ENCODE results near the gene ATP6V0E1. TPM values are rescaled to one million over a fixed set of nuclear protein-coding genes. Genes with fewer than 3 reads are reported as not detected.

The ATP6V0E1 gene
- total and polyA plus RNA-seq, 11 donors, result 127 to 242 (median 204) TPM

DNA sequence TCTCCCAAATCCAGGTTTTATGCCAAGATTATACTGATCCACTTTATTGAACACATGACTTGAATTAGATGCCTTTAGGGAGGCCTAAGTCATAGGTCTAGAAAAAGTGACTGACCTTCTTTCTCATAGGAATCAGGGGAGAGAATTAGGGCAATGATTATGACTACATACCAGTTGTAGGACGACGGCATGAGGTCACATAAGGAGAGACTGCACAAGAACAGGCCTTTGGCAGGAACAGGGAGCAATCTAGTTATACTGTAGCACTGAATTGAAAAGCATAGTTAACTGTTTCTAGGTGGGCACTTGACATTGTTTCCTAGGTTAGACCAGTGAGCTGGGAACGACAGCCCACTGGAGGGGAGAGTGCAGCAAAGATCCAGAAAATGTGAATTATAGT, 95.3 kb downstream of the ATP6V0E1 start:
- Histone ChIP-seq H3K27me3 (no peaks in the 10 kb centered on the region), H3K36me3 (peaks cover 0 to 33% (median 23%) of the 10 kb centered on the region in 9 donors), H3K4me3 (no peak overlapping the region), H3K27ac (peak overlapping the region in 3 of 12 donors; percentile 0 to 48 (median 1)), H3K4me1 (peaks cover 0 to 37% (median 17%) of the 10 kb centered on the region in 12 donors), H3K9me3 (no peaks in the 10 kb centered on the region)
- intact Hi-C loops (cut with DNase I), result no loop called here
- TF ChIP-seq POLR2A (IDR thresholded peaks at IDR 0.05), result no peak
- TF ChIP-seq, protein P1, sequence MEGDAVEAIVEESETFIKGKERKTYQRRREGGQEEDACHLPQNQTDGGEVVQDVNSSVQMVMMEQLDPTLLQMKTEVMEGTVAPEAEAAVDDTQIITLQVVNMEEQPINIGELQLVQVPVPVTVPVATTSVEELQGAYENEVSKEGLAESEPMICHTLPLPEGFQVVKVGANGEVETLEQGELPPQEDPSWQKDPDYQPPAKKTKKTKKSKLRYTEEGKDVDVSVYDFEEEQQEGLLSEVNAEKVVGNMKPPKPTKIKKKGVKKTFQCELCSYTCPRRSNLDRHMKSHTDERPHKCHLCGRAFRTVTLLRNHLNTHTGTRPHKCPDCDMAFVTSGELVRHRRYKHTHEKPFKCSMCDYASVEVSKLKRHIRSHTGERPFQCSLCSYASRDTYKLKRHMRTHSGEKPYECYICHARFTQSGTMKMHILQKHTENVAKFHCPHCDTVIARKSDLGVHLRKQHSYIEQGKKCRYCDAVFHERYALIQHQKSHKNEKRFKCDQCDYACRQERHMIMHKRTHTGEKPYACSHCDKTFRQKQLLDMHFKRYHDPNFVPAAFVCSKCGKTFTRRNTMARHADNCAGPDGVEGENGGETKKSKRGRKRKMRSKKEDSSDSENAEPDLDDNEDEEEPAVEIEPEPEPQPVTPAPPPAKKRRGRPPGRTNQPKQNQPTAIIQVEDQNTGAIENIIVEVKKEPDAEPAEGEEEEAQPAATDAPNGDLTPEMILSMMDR (IDR thresholded peaks at IDR 0.05), result no peak
- DNase-seq (no peak), ATAC-seq (peak; percentile 80 to 88 (median 86))
- 40 to 50% (median 43%) methylated on average over 3 of the region's 3 CpGs for WGBS, 4 donors

Other genes with a start within 250 kb of the ATP6V0E1 start
- 100 to 1,000 TPM in 4 of 9 donors, 10 to 100 TPM in 5; 39.9 to 335 (median 78.2) TPM for gene DUSP1, start 212.6 kb upstream of the ATP6V0E1 start, total RNA-seq
- gene DUSP1, start 212.6 kb upstream of the ATP6V0E1 start, polyA plus RNA-seq, result 100 to 1,000 TPM in 1 of 2 donors, 10 to 100 TPM in 1; 24.3 to 116 TPM
- 100 to 1,000 TPM in 1 of 9 donors, 10 to 100 TPM in 8; 67.0 to 109 (median 84.9) TPM for gene ERGIC1, start 149.5 kb upstream of the ATP6V0E1 start, total RNA-seq
- 100 to 1,000 TPM in 1 of 2 donors, 10 to 100 TPM in 1; 66.6 to 115 TPM for gene ERGIC1, start 149.5 kb upstream of the ATP6V0E1 start, polyA plus RNA-seq
- gene RPL26L1, start 24.3 kb upstream of the ATP6V0E1 start, total RNA-seq, result 10 to 100 TPM; 19.8 to 36.7 (median 29.5) TPM
- 10 to 100 TPM; 50.3 to 79.5 TPM for gene RPL26L1, start 24.3 kb upstream of the ATP6V0E1 start, polyA plus RNA-seq
- 10 to 100 TPM; 13.5 to 47.7 (median 24.0) TPM for gene CREBRF, start 72.6 kb downstream of the ATP6V0E1 start, total RNA-seq
- 1 to 10 TPM; 2.7 to 7.0 TPM for gene CREBRF, start 72.6 kb downstream of the ATP6V0E1 start, polyA plus RNA-seq
- gene BNIP1, start 160.8 kb downstream of the ATP6V0E1 start, total RNA-seq, result 10 to 100 TPM in 3 of 9 donors, 1 to 10 TPM in 6; 8.0 to 11.7 (median 8.9) TPM
- 10 to 100 TPM; 11.6 to 18.3 TPM for gene BNIP1, start 160.8 kb downstream of the ATP6V0E1 start, polyA plus RNA-seq